C4-2B (cell line): Measurements from ENCODE around the gene WDR37.

Source experiments
- H3K27ac ChIP-seq: fragments of 450-650 bp; 2 replicates; pipeline ENCODE4 v1.5.1; 2017
- CTCF ChIP-seq: fragments of 450-650 bp; conservative IDR thresholded peaks from 2 replicates; pipeline ENCODE4 v1.5.1; 2017; ENCODE audit warnings: mild to moderate bottlenecking
- ZFX ChIP-seq: fragments of 450-650 bp; IDR thresholded peaks from 2 replicates; pipeline ENCODE4 v1.6.1; 2017

WDR37 gene

GRCh38 chr10:1015688-1016087 is 40.5 kb upstream of the WDR37 start:
- no peak for TF ChIP-seq ZFX
- TF ChIP-seq CTCF = no peak

GRCh38 chr10:1019362-1019761 is 36.8 kb upstream of the WDR37 start:
- TF ChIP-seq ZFX (no peak), CTCF (no peak)
- no peak overlapping the region for H3K27ac ChIP-seq

More at GRCh38 chr10:1015688-1016087, 40.5 kb upstream of the WDR37 start:
- no peak overlapping the region for H3K27ac ChIP-seq

- TF ChIP-seq CTCF = no peak
- no peak for TF ChIP-seq ZFX
Observed at GRCh38 chr10:1020460-1020859, 35.7 kb upstream of the WDR37 start.

GRCh38 chr10:1020958-1021357 is 35.2 kb upstream of the WDR37 start:
- H3K27ac ChIP-seq = no peak overlapping the region
- TF ChIP-seq CTCF (no peak), ZFX (no peak)

More at GRCh38 chr10:1020460-1020859, 35.7 kb upstream of the WDR37 start:
- H3K27ac ChIP-seq = no peak overlapping the region

- no peak for TF ChIP-seq ZFX
- no peak for TF ChIP-seq CTCF
- H3K27ac ChIP-seq = no peak overlapping the region
Observed at GRCh38 chr10:1022413-1022812, 33.8 kb upstream of the WDR37 start.

- no peak overlapping the region for H3K27ac ChIP-seq
- TF ChIP-seq CTCF (no peak), ZFX (no peak)
Observed at GRCh38 chr10:1024103-1024502, 32.1 kb upstream of the WDR37 start.

- no peak within 1 kb of the TSS for H3K27ac ChIP-seq
- no peak for TF ChIP-seq ZFX
- TF ChIP-seq CTCF = no peak
Observed at GRCh38 chr10:1025683-1026082, 30.5 kb upstream of the WDR37 start, which contains the start of gene IDI2. IDI2 (minus strand) TSS chr10:1025859; CDS start chr10:1024723, 1,136 bp downstream.
